ENCODE data around the gene SH2D3C.

GRCh38 chr9:127703289-127703946 is 75.0 kb downstream of the SH2D3C start:
- TF ChIP-seq CTCF (conservative IDR thresholded peaks at IDR 0.05 in 1 of 2, IDR thresholded peaks at IDR 0.05 in 1 of 2; ENCODE audit: extremely low read depth in 1 of 2, insufficient read depth in 1 of 2, low read depth in 1 of 2, low read length in 2 of 2) (no peak), EZH2 (IDR thresholded peaks at IDR 0.05; ENCODE audit: borderline replicate concordance, low read length) (no peak)

Data from mammary epithelial cell (primary cell).